CD4-positive, alpha-beta T cell (primary cell): ENCODE results near the gene PRTN3. TPM values are rescaled to one million over a fixed set of nuclear protein-coding genes. Genes with fewer than 3 reads are reported as not detected.
A peak's percentile ranks its signal among the peaks of the same experiment; 100 is the strongest.
"Not testable (repeated sequence)": the region's sequence is repeated elsewhere in the genome, so short reads cannot be mapped to it uniquely, and the experiment has no call there.

Experiments
- ATAC-seq: fragments of 200-7000 bp; cut with Tn5 transposase; one replicate; pipeline ENCODE4 v1.10.0; 2022; ENCODE audit warnings: mild to moderate bottlenecking; ENCODE audit not compliant: poor library complexity
- CTCF ChIA-PET: fragments of 350-600 bp; sonication (Branson Sonifier 250); formaldehyde crosslinking; loops from one replicate; lab custom pipeline; 2021; ENCODE audit warnings: antibody characterized with exemption, inconsistent platforms; lab: Charles Lee
- POLR2A ChIA-PET: fragments of 350-600 bp; sonication (Branson Sonifier 250); formaldehyde crosslinking; loops from one replicate; lab custom pipeline; 2021; ENCODE audit warnings: antibody characterized with exemption, inconsistent platforms; lab: Charles Lee
- DNase-seq, 14 experiments: peaks; one replicate each; pipeline ENCODE4 v3.0.0-alpha.2; 2013 to 2020; ENCODE audit warnings: mixed read lengths in 2 of 14
- H3K27ac ChIP-seq, 2 donors: one replicate each; pipeline versions ENCODE4 v1.5.1 to v1.7.0; 2013; ENCODE audit warnings: low read length in 2 of 2, low read depth in 1 of 2, mild to moderate bottlenecking in 1 of 2
- H3K27me3 ChIP-seq, 2 experiments: 1 replicate in 1 of 2; 2 replicates in 1 of 2; pipeline versions ENCODE4 v1.6.1 to v1.7.0; 2013; ENCODE audit warnings: low read length in 2 of 2, control low read depth in 1 of 2, mild to moderate bottlenecking in 1 of 2, moderate library complexity in 1 of 2; ENCODE audit not compliant: insufficient read depth in 2 of 2, control insufficient read depth in 1 of 2
- H3K36me3 ChIP-seq: one replicate; pipeline ENCODE4 v1.6.1; 2013; ENCODE audit warnings: low read length, control low read depth; ENCODE audit not compliant: insufficient read depth
- H3K4me1 ChIP-seq: one replicate; pipeline ENCODE4 v1.6.1; 2013; ENCODE audit warnings: low read length, control low read depth; ENCODE audit not compliant: insufficient read depth
- H3K4me3 ChIP-seq: one replicate; pipeline ENCODE4 v1.5.1; 2013; ENCODE audit warnings: mild to moderate bottlenecking, low read length, moderate library complexity
- H3K9me3 ChIP-seq, 2 experiments: 1 replicate in 1 of 2; 2 replicates in 1 of 2; pipeline versions ENCODE4 v1.6.1 to v1.7.0; 2013; ENCODE audit warnings: low read length in 2 of 2, mild to moderate bottlenecking in 2 of 2, control low read depth in 1 of 2, moderate library complexity in 1 of 2; ENCODE audit not compliant: control insufficient read depth in 1 of 2, insufficient read depth in 1 of 2
- H3K27ac Mint-ChIP-seq: one replicate; pipeline ENCODE4 v1.8.0; 2020; ENCODE audit warnings: mixed read lengths
- H3K27me3 Mint-ChIP-seq: one replicate; pipeline ENCODE4 v1.8.0; 2021; ENCODE audit warnings: mixed read lengths
- H3K36me3 Mint-ChIP-seq: one replicate; pipeline ENCODE4 v1.8.0; 2021; ENCODE audit warnings: low read depth, mixed read lengths
- H3K4me1 Mint-ChIP-seq: one replicate; pipeline ENCODE4 v1.8.0; 2021; ENCODE audit warnings: low read depth, mixed read lengths
- H3K4me3 Mint-ChIP-seq: one replicate; pipeline ENCODE4 v1.8.0; 2020; ENCODE audit warnings: mild to moderate bottlenecking, mixed read lengths
- H3K9me3 Mint-ChIP-seq: one replicate; pipeline ENCODE4 v1.8.0; 2020; ENCODE audit warnings: mixed read lengths
- intact Hi-C, 2 experiments: fragments of 100-400 bp; cut with DNase I in 1 of 2; cut with micrococcal nuclease in 1 of 2; formaldehyde crosslinking; loops; one replicate each; pipeline versions ENCODE4 v1.15.1 to v1.9.0; 2023 to 2025; cut with DNase I, micrococcal nuclease
- total RNA-seq, 174 experiments: library from RNA in 2 of 174; stranded (reverse) in 2 of 174; gene quantifications; one replicate each; pipeline ENCODE4 v1.2.3 and lab custom pipeline; 2021 to 2026
- TF ChIP-seq, protein P1 (sequence below): fragments of 200-600 bp; IDR thresholded peaks from one replicate; pipeline ENCODE4 v1.8.0; 2022; ENCODE audit warnings: antibody characterized with exemption, mild to moderate bottlenecking

Gene PRTN3
- total RNA-seq, 2 experiments from 2014 or later, result not detected

DNA sequence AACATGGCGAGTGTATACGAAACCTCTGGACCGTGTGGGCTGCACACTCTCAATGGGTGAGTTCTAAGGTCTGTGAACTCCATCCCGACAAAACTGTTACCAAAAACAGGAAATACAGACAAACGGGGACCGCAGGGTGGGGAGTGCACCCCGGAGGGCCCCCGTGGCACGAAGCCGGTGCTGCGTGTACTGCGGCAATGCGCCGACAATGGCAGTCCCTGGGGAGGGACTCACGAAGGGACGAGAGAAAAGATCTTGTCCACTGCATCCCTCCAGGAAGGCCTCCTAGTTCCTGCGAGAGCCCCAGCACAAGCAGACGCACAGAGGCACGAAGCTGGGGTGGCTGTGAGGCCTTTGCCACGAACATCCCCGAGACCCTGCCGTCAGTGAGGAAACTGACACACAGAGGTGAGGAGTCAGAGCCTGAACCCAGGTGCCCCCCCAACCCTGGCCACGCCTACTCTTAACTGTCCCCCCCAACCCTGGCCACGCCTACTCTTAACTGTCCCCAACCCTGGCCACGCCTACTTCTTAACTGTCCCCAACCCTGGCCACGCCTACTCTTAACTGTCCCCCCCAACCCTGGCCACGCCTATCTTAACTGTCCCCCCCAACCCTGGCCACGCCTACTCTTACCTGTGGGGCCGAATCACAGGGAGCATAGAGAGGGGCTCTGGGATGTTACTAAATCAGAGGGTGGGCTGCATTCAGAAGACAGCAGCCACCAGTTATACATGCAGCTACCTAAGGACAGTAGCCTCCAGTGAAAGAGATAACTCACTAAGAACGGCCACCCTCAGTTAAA lies 48.0 kb downstream of the PRTN3 start:
- H3K4me3 ChIP-seq, result peak overlapping the region; percentile 33
- TF ChIP-seq, protein P1, sequence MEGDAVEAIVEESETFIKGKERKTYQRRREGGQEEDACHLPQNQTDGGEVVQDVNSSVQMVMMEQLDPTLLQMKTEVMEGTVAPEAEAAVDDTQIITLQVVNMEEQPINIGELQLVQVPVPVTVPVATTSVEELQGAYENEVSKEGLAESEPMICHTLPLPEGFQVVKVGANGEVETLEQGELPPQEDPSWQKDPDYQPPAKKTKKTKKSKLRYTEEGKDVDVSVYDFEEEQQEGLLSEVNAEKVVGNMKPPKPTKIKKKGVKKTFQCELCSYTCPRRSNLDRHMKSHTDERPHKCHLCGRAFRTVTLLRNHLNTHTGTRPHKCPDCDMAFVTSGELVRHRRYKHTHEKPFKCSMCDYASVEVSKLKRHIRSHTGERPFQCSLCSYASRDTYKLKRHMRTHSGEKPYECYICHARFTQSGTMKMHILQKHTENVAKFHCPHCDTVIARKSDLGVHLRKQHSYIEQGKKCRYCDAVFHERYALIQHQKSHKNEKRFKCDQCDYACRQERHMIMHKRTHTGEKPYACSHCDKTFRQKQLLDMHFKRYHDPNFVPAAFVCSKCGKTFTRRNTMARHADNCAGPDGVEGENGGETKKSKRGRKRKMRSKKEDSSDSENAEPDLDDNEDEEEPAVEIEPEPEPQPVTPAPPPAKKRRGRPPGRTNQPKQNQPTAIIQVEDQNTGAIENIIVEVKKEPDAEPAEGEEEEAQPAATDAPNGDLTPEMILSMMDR, result no peak
- peak in 12 of 14 experiments; percentile 20 to 71 (median 49) for DNase-seq
- Mint-ChIP-seq H3K36me3 (peaks cover 48% of the 10 kb centered on the region), H3K4me1 (peaks cover 21% of the 10 kb centered on the region), H3K9me3 (no peaks in the 10 kb centered on the region), H3K27ac (peak overlapping the region; percentile 82), H3K27me3 (peaks cover 3% of the 10 kb centered on the region), H3K4me3 (peak overlapping the region; percentile 72)
- H3K4me1 ChIP-seq, result peaks cover 24% of the 10 kb centered on the region
- intact Hi-C loops, result no loop called here
- H3K27me3 ChIP-seq, result no peaks in the 10 kb centered on the region
- ATAC-seq, result peak; percentile 28
- ChIA-PET CTCF (no interaction called here), POLR2A (interaction anchor here (0.7 to 1.7 kb wide), 4 partner anchors 8 to 25 kb away, joined by 3 to 4 read pairs (median 3); no protein-coding TSS in a partner anchor)
- peak overlapping the region in 1 of 2 donors; percentile 7 for H3K27ac ChIP-seq
- H3K36me3 ChIP-seq, result peaks cover 51% of the 10 kb centered on the region
- no peaks in the 10 kb centered on the region for H3K9me3 ChIP-seq

DNA sequence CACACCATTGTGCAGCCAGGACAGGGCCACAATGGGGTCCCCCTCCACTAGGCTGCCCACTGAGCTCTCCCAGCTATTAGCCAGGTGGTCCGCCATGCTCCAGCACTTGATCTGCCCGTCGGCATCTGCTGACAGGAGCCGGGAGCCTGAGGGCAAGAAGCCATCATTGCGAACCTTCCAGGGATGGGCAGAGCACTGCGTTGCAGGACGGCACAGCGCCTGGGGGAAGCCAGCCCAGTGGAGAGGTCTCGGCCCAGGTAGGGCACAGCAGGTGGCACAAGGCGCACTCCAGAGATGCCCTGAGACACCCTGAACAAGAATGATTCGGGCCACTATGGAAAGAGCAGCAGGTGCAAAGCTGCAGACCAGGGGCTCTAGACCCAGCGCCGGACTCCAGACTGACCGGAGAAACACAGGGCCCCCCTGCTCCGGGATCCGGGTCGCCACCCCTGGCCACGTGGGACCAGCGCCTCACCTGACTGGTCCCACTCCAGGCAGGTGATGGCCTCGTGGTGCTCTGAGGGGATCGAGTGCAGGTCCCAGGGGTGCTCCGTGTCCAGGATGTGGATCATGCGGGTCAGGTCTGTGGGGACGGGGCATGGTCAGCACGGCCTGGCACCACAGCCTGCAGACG lies 49.0 kb downstream of the PRTN3 start:
- peaks cover 3% of the 10 kb centered on the region for H3K27me3 Mint-ChIP-seq
- no peak for ATAC-seq
- peak overlapping the region; percentile 60 for H3K4me3 Mint-ChIP-seq
- H3K4me1 Mint-ChIP-seq, result peaks cover 21% of the 10 kb centered on the region
- Histone ChIP-seq H3K4me3 (no peak overlapping the region), H3K36me3 (peaks cover 44% of the 10 kb centered on the region), H3K4me1 (peaks cover 25% of the 10 kb centered on the region), H3K27me3 (no peaks in the 10 kb centered on the region), H3K9me3 (no peaks in the 10 kb centered on the region), H3K27ac (no peak overlapping the region)
- H3K36me3 Mint-ChIP-seq, result peaks cover 41% of the 10 kb centered on the region
- ChIA-PET CTCF (no interaction called here), POLR2A (interaction anchor here (0.8 kb wide), 1 partner anchor 19 kb away, joined by 4 read pairs; no protein-coding TSS in a partner anchor)
- peak overlapping the region; percentile 82 for H3K27ac Mint-ChIP-seq
- TF ChIP-seq, protein P1, result no peak
- intact Hi-C loops, result no loop called here
- DNase-seq, result no peak
- H3K9me3 Mint-ChIP-seq, result no peaks in the 10 kb centered on the region

DNA sequence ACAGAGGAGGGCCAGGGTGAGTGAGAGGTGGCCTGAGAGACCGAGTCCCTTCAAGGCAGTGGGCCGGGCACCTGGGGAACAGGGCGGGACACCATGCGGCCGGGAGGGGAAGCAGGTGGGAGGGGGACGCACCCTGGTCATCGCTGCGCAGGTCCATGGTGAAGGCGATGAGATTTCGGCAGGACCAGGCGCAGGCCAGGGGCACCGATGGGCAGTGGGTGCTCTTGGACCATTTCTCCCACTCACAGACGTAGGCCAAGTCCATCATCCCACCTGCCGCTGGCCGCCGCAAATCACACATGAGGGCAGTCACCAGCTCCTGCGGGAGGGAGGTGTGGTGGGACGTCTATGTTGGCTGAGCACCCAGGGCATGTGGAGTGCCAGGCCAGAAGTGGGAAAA lies 50.0 kb downstream of the PRTN3 start:
- peaks cover 25% of the 10 kb centered on the region for H3K4me1 Mint-ChIP-seq
- Histone ChIP-seq H3K36me3 (peaks cover 34% of the 10 kb centered on the region), H3K4me1 (peaks cover 25% of the 10 kb centered on the region), H3K9me3 (no peaks in the 10 kb centered on the region), H3K4me3 (no peak overlapping the region), H3K27me3 (no peaks in the 10 kb centered on the region), H3K27ac (no peak overlapping the region)
- H3K27ac Mint-ChIP-seq, result peak overlapping the region; percentile 79
- POLR2A ChIA-PET, result no interaction called here
- H3K27me3 Mint-ChIP-seq, result peaks cover 3% of the 10 kb centered on the region
- H3K9me3 Mint-ChIP-seq, result no peaks in the 10 kb centered on the region
- peak overlapping the region; percentile 83 for H3K4me3 Mint-ChIP-seq
- ATAC-seq (no peak), DNase-seq (no peak)
- CTCF ChIA-PET, result no interaction called here
- peaks cover 39% of the 10 kb centered on the region for H3K36me3 Mint-ChIP-seq
- intact Hi-C loops, result no loop called here
- TF ChIP-seq, protein P1, result no peak

DNA sequence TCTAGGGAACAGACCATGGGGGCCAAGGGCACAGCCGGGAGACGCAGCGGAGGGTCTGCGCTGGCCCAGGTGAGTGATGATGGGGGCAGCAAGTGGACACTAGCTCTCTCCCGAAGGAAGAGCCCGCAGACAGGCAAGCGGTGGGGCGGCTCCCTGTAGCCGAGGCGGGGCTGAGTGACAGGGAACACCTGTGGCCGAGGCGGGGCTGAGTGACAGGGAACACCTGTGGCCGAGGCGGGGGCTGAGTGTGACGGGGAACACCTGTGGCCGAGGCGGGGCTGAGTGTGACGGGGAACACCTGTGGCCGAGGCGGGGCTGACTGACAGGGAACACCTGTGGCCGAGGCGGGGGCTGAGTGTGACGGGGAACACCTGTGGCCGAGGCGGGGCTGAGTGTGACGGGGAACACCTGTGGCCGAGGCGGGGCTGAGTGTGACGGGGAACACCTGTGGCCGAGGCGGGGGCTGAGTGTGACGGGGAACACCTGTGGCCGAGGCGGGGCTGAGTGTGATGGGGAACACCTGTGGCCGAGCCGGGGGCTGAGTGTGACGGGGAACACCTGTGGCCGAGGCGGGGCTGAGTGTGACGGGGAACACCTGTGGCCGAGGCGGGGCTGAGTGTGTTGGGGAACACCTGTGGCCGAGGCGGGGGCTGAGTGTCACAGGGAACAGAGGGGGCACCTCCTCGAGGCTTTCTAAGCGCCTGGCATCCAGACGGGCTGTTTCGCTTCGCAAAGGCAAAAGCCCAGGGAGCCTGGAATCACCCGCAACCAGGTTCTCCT lies 50.8 kb downstream of the PRTN3 start:
- Mint-ChIP-seq H3K4me1 (peaks cover 25% of the 10 kb centered on the region), H3K27ac (peak overlapping the region; percentile 98), H3K4me3 (peak overlapping the region; percentile 84), H3K36me3 (peaks cover 42% of the 10 kb centered on the region)
- peak overlapping the region in 1 of 2 donors; percentile 58 for H3K27ac ChIP-seq
- not testable (repeated sequence) for ATAC-seq, H3K9me3 Mint-ChIP-seq, H3K27me3 ChIP-seq, H3K27me3 Mint-ChIP-seq, DNase-seq, H3K9me3 ChIP-seq
- H3K36me3 ChIP-seq, result peaks cover 33% of the 10 kb centered on the region
- peaks cover 25% of the 10 kb centered on the region for H3K4me1 ChIP-seq
- ChIA-PET CTCF (interaction anchor here (2.0 to 2.3 kb wide), 2 partner anchors 28 kb away, joined by 10 to 12 read pairs; no protein-coding TSS in a partner anchor), POLR2A (interaction anchor here (1.0 to 7.0 kb wide), 3 partner anchors 15 to 183 kb away, joined by 3 to 183 read pairs (median 29); no protein-coding TSS in a partner anchor)
- peak overlapping the region; percentile 69 for H3K4me3 ChIP-seq
- intact Hi-C loops, result loop anchor here (2.0 kb wide), 2 partner anchors 19 to 29 kb away; no protein-coding TSS in a partner anchor
